ENCODE results near the gene LY9.
"Not testable (repeated sequence)": the region's sequence is repeated elsewhere in the genome, so short reads cannot be mapped to it uniquely, and the experiment has no call there.

The LY9 gene

GRCh38 chr1:160863774-160864131 is 67.8 kb downstream of the LY9 start:
- DNase-seq (ENCODE audit: low read depth, low spot score): no peak

GRCh38 chr1:160864173-160864572 is 68.2 kb downstream of the LY9 start:
- DNase-seq (ENCODE audit: low read depth, low spot score): no peak

- no peak for DNase-seq (ENCODE audit: low read depth, low spot score)
Observed at GRCh38 chr1:160865337-160865736, 69.4 kb downstream of the LY9 start.

GRCh38 chr1:160866001-160866694 is 70.2 kb downstream of the LY9 start:
- no peak for DNase-seq (ENCODE audit: low read depth, low spot score)

- no peak for DNase-seq (ENCODE audit: low read depth, low spot score)
Observed at GRCh38 chr1:160866695-160867260, 70.8 kb downstream of the LY9 start.

- DNase-seq (ENCODE audit: low read depth, low spot score): not testable (repeated sequence)
Observed at GRCh38 chr1:160867651-160868050, 71.7 kb downstream of the LY9 start.

GRCh38 chr1:160868141-160868540 is 72.2 kb downstream of the LY9 start:
- no peak for DNase-seq (ENCODE audit: low read depth, low spot score)

GRCh38 chr1:160874935-160875334 is 79.0 kb downstream of the LY9 start:
- no peak for DNase-seq (ENCODE audit: low read depth, low spot score)

- DNase-seq (ENCODE audit: low read depth, low spot score): not testable (repeated sequence)
Observed at GRCh38 chr1:160875591-160875990, 79.6 kb downstream of the LY9 start.

- no peak for DNase-seq (ENCODE audit: low read depth, low spot score)
Observed at GRCh38 chr1:160876311-160876710, 80.3 kb downstream of the LY9 start.

GRCh38 chr1:160877221-160877620 is 81.2 kb downstream of the LY9 start:
- DNase-seq (ENCODE audit: low read depth, low spot score): no peak

Data from brain pericyte (primary cell).